ENCODE measurements around the gene RABGAP1L. TPM values are rescaled to one million over a fixed set of nuclear protein-coding genes. Genes with fewer than 3 reads are reported as not detected.

RABGAP1L gene
- polyA plus RNA-seq, 1 donor from 2014 or later: 88.6 TPM

GRCh38 chr1:174942547-174943255, 783.4 kb downstream of the RABGAP1L start:
- peaks cover 9 to 29% (median 26%) of the 10 kb centered on the region in 3 donors for H3K4me1 Mint-ChIP-seq
- no peak overlapping the region for H3K27ac Mint-ChIP-seq
- peaks cover 3% of the 10 kb centered on the region for H3K36me3 Mint-ChIP-seq
- H3K4me3 Mint-ChIP-seq: peak overlapping the region in 2 of 4 donors; percentile 26 to 58
- no peaks in the 10 kb centered on the region for H3K27me3 Mint-ChIP-seq
- no peaks in the 10 kb centered on the region for H3K9me3 Mint-ChIP-seq

GRCh38 chr1:174946031-174946430, 786.7 kb downstream of the RABGAP1L start:
- Mint-ChIP-seq H3K27ac (no peak overlapping the region), H3K27me3 (no peaks in the 10 kb centered on the region), H3K9me3 (no peaks in the 10 kb centered on the region), H3K4me3 (no peak overlapping the region), H3K4me1 (peaks cover 4 to 28% (median 23%) of the 10 kb centered on the region in 3 donors), H3K36me3 (peaks cover 1% of the 10 kb centered on the region)

- Mint-ChIP-seq H3K4me3 (no peak overlapping the region), H3K36me3 (peaks cover 1% of the 10 kb centered on the region), H3K27me3 (no peaks in the 10 kb centered on the region), H3K27ac (peak overlapping the region in 1 of 3 donors; percentile 64), H3K9me3 (no peaks in the 10 kb centered on the region), H3K4me1 (peaks cover 17 to 25% (median 19%) of the 10 kb centered on the region in 3 donors)
Observed at GRCh38 chr1:174949061-174949460, 789.7 kb downstream of the RABGAP1L start.

- Mint-ChIP-seq H3K9me3 (no peaks in the 10 kb centered on the region), H3K36me3 (peaks cover under 1% of the 10 kb centered on the region), H3K4me1 (peaks cover 22 to 30% (median 25%) of the 10 kb centered on the region in 3 donors), H3K27ac (peak overlapping the region in 1 of 3 donors; percentile 64), H3K4me3 (no peak overlapping the region), H3K27me3 (no peaks in the 10 kb centered on the region)
Observed at GRCh38 chr1:174949645-174950044, 790.3 kb downstream of the RABGAP1L start.

GRCh38 chr1:174953285-174954072, 794.2 kb downstream of the RABGAP1L start:
- Mint-ChIP-seq H3K4me1 (peaks cover 38 to 47% (median 45%) of the 10 kb centered on the region in 3 donors), H3K27ac (peak overlapping the region; percentile 23 to 90 (median 51)), H3K36me3 (peaks cover 3% of the 10 kb centered on the region), H3K27me3 (no peaks in the 10 kb centered on the region), H3K9me3 (no peaks in the 10 kb centered on the region), H3K4me3 (peak overlapping the region; percentile 57 to 88 (median 64))

GRCh38 chr1:174954073-174954460, 794.7 kb downstream of the RABGAP1L start:
- Mint-ChIP-seq H3K9me3 (no peaks in the 10 kb centered on the region), H3K27me3 (no peaks in the 10 kb centered on the region), H3K27ac (peak overlapping the region; percentile 23 to 90 (median 51)), H3K36me3 (peaks cover 3% of the 10 kb centered on the region), H3K4me3 (peak overlapping the region in 3 of 4 donors; percentile 60 to 88 (median 69)), H3K4me1 (peaks cover 38 to 50% (median 45%) of the 10 kb centered on the region in 3 donors)

GRCh38 chr1:174954671-174955669, 795.6 kb downstream of the RABGAP1L start:
- Mint-ChIP-seq H3K27ac (peak overlapping the region; percentile 23 to 90 (median 51)), H3K27me3 (no peaks in the 10 kb centered on the region), H3K36me3 (peaks cover 3% of the 10 kb centered on the region), H3K9me3 (no peaks in the 10 kb centered on the region), H3K4me3 (peak overlapping the region in 3 of 4 donors; percentile 60 to 79 (median 75)), H3K4me1 (peaks cover 38 to 50% (median 40%) of the 10 kb centered on the region in 3 donors)

- Mint-ChIP-seq H3K36me3 (peaks cover 3% of the 10 kb centered on the region), H3K9me3 (no peaks in the 10 kb centered on the region), H3K4me1 (peaks cover 38 to 47% (median 38%) of the 10 kb centered on the region in 3 donors), H3K27ac (peak overlapping the region in 1 of 3 donors; percentile 58), H3K4me3 (no peak overlapping the region), H3K27me3 (no peaks in the 10 kb centered on the region)
Observed at GRCh38 chr1:174956086-174956485, 796.8 kb downstream of the RABGAP1L start.

GRCh38 chr1:174956976-174957375, 797.7 kb downstream of the RABGAP1L start:
- Mint-ChIP-seq H3K4me3 (peak overlapping the region in 1 of 4 donors; percentile 17), H3K4me1 (peaks cover 36 to 46% (median 38%) of the 10 kb centered on the region in 3 donors), H3K27ac (no peak overlapping the region)

GRCh38 chr1:174957829-174958228, 798.5 kb downstream of the RABGAP1L start:
- Mint-ChIP-seq H3K27ac (peak overlapping the region in 2 of 3 donors; percentile 69 to 78), H3K4me1 (peaks cover 34 to 46% (median 38%) of the 10 kb centered on the region in 3 donors), H3K27me3 (no peaks in the 10 kb centered on the region), H3K4me3 (peak overlapping the region in 2 of 4 donors; percentile 63 to 79), H3K36me3 (peaks cover 3% of the 10 kb centered on the region), H3K9me3 (no peaks in the 10 kb centered on the region)

More at GRCh38 chr1:174956976-174957375, 797.7 kb downstream of the RABGAP1L start:
- Mint-ChIP-seq H3K36me3 (peaks cover 3% of the 10 kb centered on the region), H3K9me3 (no peaks in the 10 kb centered on the region), H3K27me3 (no peaks in the 10 kb centered on the region)

- H3K27ac Mint-ChIP-seq: no peak overlapping the region
- no peaks in the 10 kb centered on the region for H3K27me3 Mint-ChIP-seq
- no peaks in the 10 kb centered on the region for H3K9me3 Mint-ChIP-seq
- no peak overlapping the region for H3K4me3 Mint-ChIP-seq
- peaks cover 3% of the 10 kb centered on the region for H3K36me3 Mint-ChIP-seq
- H3K4me1 Mint-ChIP-seq: peaks cover 31 to 46% (median 36%) of the 10 kb centered on the region in 3 donors
Observed at GRCh38 chr1:174958396-174958795, 799.1 kb downstream of the RABGAP1L start.

- Mint-ChIP-seq H3K4me3 (no peak overlapping the region), H3K27me3 (no peaks in the 10 kb centered on the region), H3K4me1 (peaks cover 27 to 42% (median 34%) of the 10 kb centered on the region in 3 donors), H3K36me3 (peaks cover 3% of the 10 kb centered on the region), H3K9me3 (no peaks in the 10 kb centered on the region), H3K27ac (no peak overlapping the region)
Observed at GRCh38 chr1:174960362-174960761, 801.0 kb downstream of the RABGAP1L start.

- H3K9me3 Mint-ChIP-seq: no peaks in the 10 kb centered on the region
Observed at GRCh38 chr1:174963529-174964125, 804.3 kb downstream of the RABGAP1L start.

More at GRCh38 chr1:174963529-174964125, 804.3 kb downstream of the RABGAP1L start:
- peaks cover 3% of the 10 kb centered on the region for H3K36me3 Mint-ChIP-seq
- H3K4me3 Mint-ChIP-seq: peak overlapping the region in 1 of 4 donors; percentile 24
- peak overlapping the region; percentile 29 to 87 (median 48) for H3K27ac Mint-ChIP-seq
- H3K27me3 Mint-ChIP-seq: no peaks in the 10 kb centered on the region
- H3K4me1 Mint-ChIP-seq: peaks cover 36 to 43% (median 40%) of the 10 kb centered on the region in 3 donors

Measured in IgD-negative memory B cell (primary cell).